ENCODE measurements around the gene SFTA2.
"Not testable (repeated sequence)": the region's sequence is repeated elsewhere in the genome, so short reads cannot be mapped to it uniquely, and the experiment has no call there.

Gene SFTA2

DNA sequence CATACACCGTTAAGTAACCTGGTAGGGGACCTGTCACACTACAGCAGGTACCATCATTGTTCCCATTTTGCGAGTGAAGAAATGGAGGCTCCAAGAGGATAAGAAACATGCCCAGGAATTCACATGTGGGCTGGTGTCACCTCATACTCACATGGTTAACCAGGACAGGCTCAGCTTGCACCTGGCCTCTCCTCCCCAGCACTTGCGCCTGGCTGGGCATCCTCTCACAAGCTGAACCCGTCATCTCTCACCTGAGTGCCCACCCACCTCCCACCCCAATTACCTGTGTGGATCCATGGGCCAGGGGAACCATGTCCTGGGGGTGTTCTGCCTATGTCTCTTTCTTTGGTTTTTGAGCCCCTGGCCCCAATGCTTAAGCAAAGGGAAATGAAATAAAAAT lies 1.5 kb downstream of the SFTA2 start:
- peaks cover 13% of the 10 kb centered on the region for H3K9me3 ChIP-seq
- H3K9ac ChIP-seq, result no peak overlapping the region
- no peak overlapping the region for H3K27ac ChIP-seq
- no peaks in the 10 kb centered on the region for H3K27me3 ChIP-seq
- TF ChIP-seq Cebpa-rat (IDR thresholded peaks at IDR 0.05), result no peak
- H3K4me2 ChIP-seq, result no peak overlapping the region
- H3K4me3 ChIP-seq, result no peak overlapping the region
- H3K36me3 ChIP-seq, result peaks cover 36% of the 10 kb centered on the region
- H4K20me1 ChIP-seq, result no peaks in the 10 kb centered on the region
- no peaks in the 10 kb centered on the region for H3K4me1 ChIP-seq

DNA sequence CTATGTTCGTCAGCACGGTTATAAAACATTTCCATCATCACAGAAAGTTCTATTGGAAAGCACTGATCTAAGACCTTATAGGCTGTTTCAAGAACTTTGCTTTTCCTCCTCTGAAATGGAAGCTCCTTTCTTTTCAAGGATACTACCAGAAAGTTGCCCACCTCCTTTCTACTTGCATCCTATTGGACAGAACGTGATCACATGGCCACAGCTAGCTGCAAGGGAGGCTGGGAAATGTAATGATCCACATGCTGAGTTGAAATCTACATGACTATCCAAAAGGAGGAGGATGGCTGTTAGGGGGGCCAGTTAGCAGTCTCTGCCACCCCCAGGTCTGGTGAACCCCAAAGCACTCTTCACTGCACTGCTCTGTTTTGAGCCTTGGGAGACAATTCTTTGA lies 3.3 kb downstream of the SFTA2 start:
- H3K9ac ChIP-seq, result no peak overlapping the region
- no peak overlapping the region for H3K4me3 ChIP-seq
- H3K27me3 ChIP-seq, result no peaks in the 10 kb centered on the region
- H3K4me2 ChIP-seq, result no peak overlapping the region
- no peaks in the 10 kb centered on the region for H3K4me1 ChIP-seq
- TF ChIP-seq Cebpa-rat (IDR thresholded peaks at IDR 0.05), result no peak
- H3K9me3 ChIP-seq, result peaks cover 13% of the 10 kb centered on the region
- H3K27ac ChIP-seq, result no peak overlapping the region
- peaks cover 54% of the 10 kb centered on the region for H3K36me3 ChIP-seq
- no peaks in the 10 kb centered on the region for H4K20me1 ChIP-seq

DNA sequence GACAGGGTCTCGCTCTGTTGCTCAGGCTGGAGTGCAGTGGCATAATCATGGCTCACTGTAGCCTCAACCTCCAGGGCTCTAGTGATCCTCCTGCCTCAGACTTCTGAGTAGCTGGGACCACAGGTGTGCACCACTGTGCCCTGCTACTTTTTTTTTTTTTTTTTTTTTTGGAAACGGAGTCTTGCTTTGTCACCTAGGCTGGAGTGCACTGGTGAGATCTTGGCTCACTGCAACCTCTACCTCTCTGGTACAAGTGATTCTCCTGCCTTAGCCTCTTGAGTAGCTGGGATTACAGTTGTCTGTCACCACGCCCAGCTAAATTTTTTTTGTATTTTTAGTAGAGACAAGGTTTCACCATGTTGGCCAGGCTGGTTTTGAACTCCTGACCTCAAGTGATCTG lies 4.9 kb downstream of the SFTA2 start:
- not testable (repeated sequence) for H3K27ac ChIP-seq, H3K4me2 ChIP-seq, H3K4me1 ChIP-seq, H3K27me3 ChIP-seq, H3K4me3 ChIP-seq, H3K9ac ChIP-seq, H4K20me1 ChIP-seq
- Histone ChIP-seq H3K36me3 (peaks cover 70% of the 10 kb centered on the region), H3K9me3 (peaks cover 13% of the 10 kb centered on the region)

DNA sequence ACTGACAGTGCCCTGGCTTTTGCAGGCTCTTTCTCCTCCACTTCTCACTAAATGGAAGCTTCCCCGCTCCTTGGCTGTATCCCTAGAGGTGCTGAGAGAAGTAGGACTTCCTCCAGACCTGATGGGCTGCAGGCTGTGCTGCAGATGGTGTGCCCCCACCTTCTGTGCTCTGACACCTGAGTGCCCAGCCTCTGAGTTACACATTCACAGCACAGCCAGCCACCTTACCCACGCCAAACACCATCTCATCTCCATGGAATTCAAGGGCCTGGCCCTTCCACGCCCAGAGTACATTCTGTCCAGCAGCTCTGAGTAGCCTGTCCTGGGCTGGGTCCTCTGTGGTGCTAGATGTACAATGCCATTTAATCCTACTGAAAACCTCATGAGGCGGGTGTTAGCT lies 5.3 kb downstream of the SFTA2 start:
- H3K9me3 ChIP-seq, result peaks cover 13% of the 10 kb centered on the region
- H3K4me1 ChIP-seq, result no peaks in the 10 kb centered on the region
- H3K9ac ChIP-seq, result no peak overlapping the region
- H3K27ac ChIP-seq, result no peak overlapping the region
- H3K36me3 ChIP-seq, result peaks cover 74% of the 10 kb centered on the region
- no peak overlapping the region for H3K4me2 ChIP-seq
- H4K20me1 ChIP-seq, result no peaks in the 10 kb centered on the region
- H3K27me3 ChIP-seq, result no peaks in the 10 kb centered on the region
- H3K4me3 ChIP-seq, result no peak overlapping the region
- TF ChIP-seq Cebpa-rat (IDR thresholded peaks at IDR 0.05), result no peak

DNA sequence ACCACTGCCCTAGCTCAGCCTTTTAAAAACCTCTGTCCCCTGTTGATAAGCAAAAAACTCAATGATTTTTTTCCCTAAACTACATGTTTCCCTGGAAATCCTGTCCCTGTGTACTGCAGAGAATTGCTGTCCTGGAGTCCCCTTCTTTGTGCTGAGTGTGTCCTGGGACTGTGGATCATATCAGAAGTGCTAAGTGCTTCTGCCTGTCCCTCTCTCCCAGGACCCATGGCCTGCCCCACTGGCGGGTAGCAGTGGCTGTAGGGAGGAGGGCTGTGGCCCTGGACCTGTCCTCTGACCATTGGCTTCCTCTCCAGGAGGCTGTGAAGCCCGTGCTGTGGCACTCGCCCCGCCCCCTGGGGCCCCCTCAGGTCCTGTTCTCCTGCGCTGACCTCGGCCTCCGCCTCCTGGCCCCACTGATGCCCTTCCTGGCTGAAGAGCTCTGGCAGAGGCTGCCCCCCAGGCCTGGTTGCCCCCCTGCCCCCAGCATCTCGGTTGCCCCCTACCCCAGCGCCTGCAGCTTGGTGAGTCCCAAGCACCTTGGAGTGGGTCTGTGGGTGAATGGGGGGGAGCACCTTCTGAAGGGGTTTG lies 7.8 kb downstream of the SFTA2 start:
- Histone ChIP-seq H3K9me3 (peaks cover 13% of the 10 kb centered on the region), H3K36me3 (peaks cover 100% of the 10 kb centered on the region)
- H3K27ac ChIP-seq, H3K27me3 ChIP-seq, H3K4me1 ChIP-seq, H3K4me3 ChIP-seq, H3K9ac ChIP-seq, H4K20me1 ChIP-seq, H3K4me2 ChIP-seq: not testable (repeated sequence)

DNA sequence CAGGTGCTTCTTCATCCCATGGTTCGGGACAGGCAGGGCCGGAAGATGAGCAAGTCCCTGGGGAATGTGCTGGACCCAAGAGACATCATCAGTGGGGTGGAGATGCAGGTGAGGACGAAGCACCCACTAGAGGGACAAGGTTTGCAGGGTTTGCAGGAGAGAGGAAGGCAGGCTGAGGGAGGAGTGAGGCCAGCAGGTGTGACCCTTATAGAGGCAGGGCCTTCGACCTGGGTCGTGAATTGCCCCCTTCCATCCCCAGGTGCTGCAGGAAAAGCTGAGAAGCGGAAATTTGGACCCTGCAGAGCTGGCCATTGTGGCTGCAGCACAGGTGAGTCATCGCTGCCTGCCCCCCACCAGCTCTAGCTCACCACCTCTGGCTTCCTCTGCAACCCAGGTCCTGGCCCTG lies 9.5 kb downstream of the SFTA2 start:
- H3K27me3 ChIP-seq, result no peaks in the 10 kb centered on the region
- no peaks in the 10 kb centered on the region for H3K9me3 ChIP-seq
- H3K4me2 ChIP-seq, result no peak overlapping the region
- no peak overlapping the region for H3K4me3 ChIP-seq
- no peak overlapping the region for H3K27ac ChIP-seq
- H3K36me3 ChIP-seq, result peaks cover 100% of the 10 kb centered on the region
- H4K20me1 ChIP-seq, result no peaks in the 10 kb centered on the region
- H3K9ac ChIP-seq, result no peak overlapping the region
- H3K4me1 ChIP-seq, result no peaks in the 10 kb centered on the region
- TF ChIP-seq Cebpa-rat (IDR thresholded peaks at IDR 0.05), result no peak

DNA sequence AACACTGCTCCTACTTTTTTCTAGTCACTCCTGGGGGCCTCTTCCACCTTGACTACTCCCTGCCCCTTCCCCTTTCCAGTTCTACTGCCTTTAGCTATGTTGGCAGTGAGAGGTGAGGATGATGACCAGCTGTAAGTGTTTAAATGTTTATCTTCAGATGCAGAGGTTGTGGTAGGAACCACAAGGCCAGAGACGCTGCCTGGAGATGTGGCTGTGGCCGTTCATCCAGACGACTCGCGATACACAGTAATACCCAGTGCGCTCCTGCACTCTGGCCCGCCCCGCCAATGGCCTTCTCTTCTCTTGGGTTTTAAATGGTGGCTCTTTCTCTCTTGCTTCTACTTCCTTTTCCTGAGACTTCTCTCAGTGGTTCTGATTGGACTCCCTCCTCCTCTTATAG lies 13.3 kb downstream of the SFTA2 start:
- H3K36me3 ChIP-seq, result peaks cover 79% of the 10 kb centered on the region
- no peaks in the 10 kb centered on the region for H3K9me3 ChIP-seq
- no peaks in the 10 kb centered on the region for H4K20me1 ChIP-seq
- H3K4me2 ChIP-seq, result no peak overlapping the region
- no peaks in the 10 kb centered on the region for H3K27me3 ChIP-seq
- no peak overlapping the region for H3K4me3 ChIP-seq
- H3K27ac ChIP-seq, result no peak overlapping the region
- H3K9ac ChIP-seq, result no peak overlapping the region
- H3K4me1 ChIP-seq, result peaks cover 17% of the 10 kb centered on the region
- TF ChIP-seq Cebpa-rat (IDR thresholded peaks at IDR 0.05), result no peak

DNA sequence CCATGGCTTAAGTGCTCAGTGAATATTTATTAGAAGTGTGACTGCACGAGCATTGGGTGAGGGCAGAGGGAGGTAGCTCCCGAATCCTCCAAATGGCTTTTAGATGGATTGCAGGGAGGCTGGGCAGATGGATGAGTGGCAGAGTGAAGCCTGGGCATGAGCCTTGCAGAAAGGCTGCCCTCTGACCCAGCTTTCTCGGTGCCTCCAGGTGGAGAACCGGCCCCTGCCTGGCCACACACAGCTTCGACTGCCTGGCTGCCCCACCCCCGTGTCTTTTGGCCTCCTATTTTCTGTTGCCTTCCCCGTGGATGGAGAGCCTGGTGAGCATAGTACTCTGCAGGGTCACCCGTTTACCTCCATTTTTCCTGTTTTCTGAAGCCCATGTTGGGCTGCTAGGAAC lies 14.5 kb downstream of the SFTA2 start:
- no peak overlapping the region for H3K27ac ChIP-seq
- H3K27me3 ChIP-seq, result no peaks in the 10 kb centered on the region
- no peaks in the 10 kb centered on the region for H4K20me1 ChIP-seq
- peaks cover 20% of the 10 kb centered on the region for H3K4me1 ChIP-seq
- H3K4me3 ChIP-seq, result no peak overlapping the region
- TF ChIP-seq Cebpa-rat (IDR thresholded peaks at IDR 0.05), result no peak
- H3K9ac ChIP-seq, result 0 out of 2 replicates have a peak overlapping the region, but pooled peaks have one; percentile 34
- no peaks in the 10 kb centered on the region for H3K9me3 ChIP-seq
- peaks cover 78% of the 10 kb centered on the region for H3K36me3 ChIP-seq
- no peak overlapping the region for H3K4me2 ChIP-seq

DNA sequence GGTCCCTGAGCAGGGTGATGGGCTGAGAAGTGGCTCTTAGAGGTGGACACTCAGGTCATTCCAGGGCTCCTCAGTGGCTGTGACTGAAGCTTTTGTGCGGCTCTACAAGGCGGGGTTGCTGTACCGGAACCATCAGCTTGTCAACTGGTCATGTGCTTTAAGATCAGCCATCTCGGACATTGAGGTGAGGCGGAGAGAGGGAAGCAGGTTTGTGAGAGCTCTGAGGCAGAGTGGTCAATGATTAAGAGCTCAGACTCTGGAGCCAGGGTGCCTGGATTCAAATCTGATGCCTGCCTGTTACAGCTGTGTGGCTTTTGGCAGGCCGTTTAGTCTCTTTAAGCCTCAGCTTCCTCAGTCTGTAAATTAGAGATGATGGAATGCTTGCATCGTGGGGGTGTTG lies 14.9 kb downstream of the SFTA2 start:
- Histone ChIP-seq H3K4me2 (no peak overlapping the region), H4K20me1 (no peaks in the 10 kb centered on the region), H3K9me3 (no peaks in the 10 kb centered on the region), H3K36me3 (peaks cover 78% of the 10 kb centered on the region), H3K4me1 (peaks cover 20% of the 10 kb centered on the region), H3K27me3 (no peaks in the 10 kb centered on the region), H3K9ac (peak overlapping the region; percentile 34; the same call in 1 of the 2 replicates), H3K4me3 (no peak overlapping the region), H3K27ac (no peak overlapping the region)
- TF ChIP-seq Cebpa-rat (IDR thresholded peaks at IDR 0.05), result no peak

DNA sequence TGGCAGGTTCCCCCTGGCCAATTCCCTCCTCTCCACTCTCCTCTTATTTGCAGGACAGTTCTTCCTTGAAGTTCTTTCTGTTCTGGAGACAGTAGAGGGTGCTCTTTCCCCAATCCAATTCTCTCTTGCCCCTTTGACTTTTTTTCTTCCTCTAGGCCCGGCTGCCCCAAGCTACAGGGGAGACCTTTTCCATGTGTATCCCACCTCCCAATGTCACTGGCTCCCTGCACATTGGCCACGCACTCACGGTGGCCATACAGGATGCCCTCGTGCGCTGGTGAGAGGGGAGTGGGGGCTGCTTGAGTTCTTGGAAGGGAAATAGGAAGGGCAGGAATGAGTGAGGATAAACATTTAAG lies 16.4 kb downstream of the SFTA2 start:
- peak overlapping the region; percentile 86; the same call in 1 of the 2 replicates for H3K9ac ChIP-seq

More for the DNA sequence above, 16.4 kb downstream of the SFTA2 start:
- TF ChIP-seq Cebpa-rat (IDR thresholded peaks at IDR 0.05), result no peak
- Histone ChIP-seq H3K27ac (no peak overlapping the region), H3K4me2 (peak overlapping the region; percentile 91), H4K20me1 (no peaks in the 10 kb centered on the region), H3K9me3 (no peaks in the 10 kb centered on the region), H3K36me3 (peaks cover 77% of the 10 kb centered on the region), H3K4me1 (peaks cover 20% of the 10 kb centered on the region), H3K27me3 (no peaks in the 10 kb centered on the region), H3K4me3 (no peak overlapping the region)
